Stimulated activated effector memory CD8-positive, alpha-beta T cell treated with anti-CD3 and anti-CD28 coated beads, Interleukin-12 subunit alpha, Interleukin-12 subunit beta, amount 100 ng/mL, for 72 hours (primary cell): Measurements from ENCODE around the gene SYT14.
"Not testable (repeated sequence)": the region's sequence is repeated elsewhere in the genome, so short reads cannot be mapped to it uniquely, and the experiment has no call there.

Source experiments
- ATAC-seq: fragments of 150-1000 bp; cut with Tn5 transposase; 2 replicates; pipeline ENCODE4 v1.10.0; 2021
- DNase-seq, 2 donors: peaks; one replicate each; pipeline ENCODE4 v3.0.0; 2021 to 2022; ENCODE audit warnings: low spot score in 2 of 2
- H3K27ac Mint-ChIP-seq: one replicate; pipeline ENCODE4 v1.8.0; 2022; ENCODE audit warnings: mild to moderate bottlenecking, mixed read lengths
- H3K36me3 Mint-ChIP-seq: one replicate; pipeline ENCODE4 v1.8.0; 2022; ENCODE audit warnings: mild to moderate bottlenecking, mixed read lengths
- H3K4me1 Mint-ChIP-seq: one replicate; pipeline ENCODE4 v1.8.0; 2022; ENCODE audit warnings: mixed read lengths
- H3K4me3 Mint-ChIP-seq: one replicate; pipeline ENCODE4 v1.8.0; 2022; ENCODE audit warnings: mild to moderate bottlenecking, mixed read lengths
- H3K9me3 Mint-ChIP-seq: one replicate; pipeline ENCODE4 v1.8.0; 2022; ENCODE audit warnings: mixed read lengths

SYT14 gene

DNA sequence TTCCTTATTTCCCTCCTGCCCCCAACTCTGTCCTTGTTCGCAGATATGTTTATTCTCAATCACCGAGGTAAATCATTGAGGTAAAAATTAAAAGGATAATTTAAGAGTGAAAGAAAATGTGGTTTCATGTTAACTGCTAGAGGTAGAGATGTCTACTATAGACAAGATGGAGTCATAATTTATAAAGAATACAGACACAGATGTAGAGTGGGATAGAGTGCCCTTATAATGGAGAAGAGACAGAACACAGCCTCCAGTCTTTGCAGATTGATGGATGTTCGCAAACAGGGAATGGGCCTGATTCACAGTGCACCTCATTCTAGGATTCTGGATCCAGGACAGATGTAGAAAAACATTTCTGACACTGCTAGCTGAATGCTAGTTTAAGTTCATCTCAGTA lies 155.4 kb downstream of the SYT14 start:
- DNase-seq = no peak
- H3K27ac Mint-ChIP-seq = no peak overlapping the region
- H3K4me1 Mint-ChIP-seq = no peaks in the 10 kb centered on the region
- no peak overlapping the region for H3K4me3 Mint-ChIP-seq
- no peaks in the 10 kb centered on the region for H3K36me3 Mint-ChIP-seq
- ATAC-seq = no peak
- peaks cover 3% of the 10 kb centered on the region for H3K9me3 Mint-ChIP-seq

DNA sequence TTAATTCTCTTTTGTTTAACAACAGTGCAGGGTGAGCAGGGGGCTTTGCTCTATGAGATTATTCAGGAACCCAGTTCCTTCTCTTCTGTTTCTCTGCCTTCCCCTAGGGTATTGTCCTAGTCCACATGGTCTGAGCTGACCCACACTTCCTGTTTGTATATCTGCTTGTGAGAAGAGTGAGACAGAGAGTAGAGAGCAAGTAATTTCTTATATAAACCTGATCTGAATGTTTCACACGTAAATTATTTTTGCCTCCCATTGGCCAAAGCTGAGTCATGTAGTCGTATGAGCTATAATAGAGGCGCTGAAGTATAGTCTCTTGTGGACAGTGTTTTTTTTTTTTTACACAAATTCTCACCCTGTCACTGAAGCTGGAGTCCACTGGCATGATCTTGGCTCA lies 160.3 kb downstream of the SYT14 start:
- no peak overlapping the region for H3K27ac Mint-ChIP-seq
- DNase-seq = no peak
- no peak overlapping the region for H3K4me3 Mint-ChIP-seq
- no peaks in the 10 kb centered on the region for H3K36me3 Mint-ChIP-seq
- no peak for ATAC-seq
- no peaks in the 10 kb centered on the region for H3K9me3 Mint-ChIP-seq
- H3K4me1 Mint-ChIP-seq = no peaks in the 10 kb centered on the region

DNA sequence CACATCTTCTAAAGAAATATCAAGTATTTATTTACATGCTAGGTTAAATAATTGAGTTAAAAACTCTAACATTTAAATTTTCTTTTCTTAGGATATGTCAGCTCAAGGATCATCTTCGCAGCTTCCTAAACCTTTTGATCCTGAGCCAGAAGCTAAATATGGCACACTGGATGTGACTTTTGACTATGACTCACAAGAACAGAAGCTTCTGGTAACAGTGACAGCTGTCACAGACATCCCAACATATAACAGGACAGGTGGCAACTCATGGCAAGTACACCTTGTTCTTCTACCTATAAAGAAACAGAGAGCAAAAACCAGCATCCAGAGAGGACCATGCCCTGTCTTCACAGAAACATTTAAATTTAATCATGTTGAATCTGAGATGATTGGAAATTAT lies 161.9 kb downstream of the SYT14 start:
- no peak for ATAC-seq
- Mint-ChIP-seq H3K4me1 (no peaks in the 10 kb centered on the region), H3K27ac (no peak overlapping the region), H3K36me3 (no peaks in the 10 kb centered on the region), H3K4me3 (no peak overlapping the region), H3K9me3 (no peaks in the 10 kb centered on the region)
- DNase-seq = no peak

DNA sequence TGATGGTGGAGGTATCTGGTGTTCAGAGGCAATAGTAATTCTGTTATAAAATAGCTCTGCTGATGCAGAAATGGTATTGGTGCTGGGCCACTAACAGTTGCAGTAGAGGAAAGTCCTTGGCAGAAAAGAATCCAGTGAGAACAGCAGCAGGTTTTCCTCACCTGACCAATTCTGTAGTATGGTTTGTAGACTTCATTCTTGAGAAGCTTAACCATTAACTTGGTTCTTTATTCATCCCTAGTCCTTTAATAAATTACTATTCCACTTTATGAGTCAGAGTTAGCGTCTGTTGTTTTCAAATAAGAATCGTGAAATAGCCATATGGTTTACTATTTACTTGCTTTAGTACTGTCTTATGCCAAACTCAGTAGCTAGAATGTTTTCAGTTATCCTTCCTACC lies 166.1 kb downstream of the SYT14 start:
- H3K36me3 Mint-ChIP-seq = no peaks in the 10 kb centered on the region
- no peak for DNase-seq
- no peak for ATAC-seq
- H3K4me3 Mint-ChIP-seq = no peak overlapping the region
- H3K27ac Mint-ChIP-seq = no peak overlapping the region
- H3K4me1 Mint-ChIP-seq = no peaks in the 10 kb centered on the region
- H3K9me3 Mint-ChIP-seq = peaks cover 5% of the 10 kb centered on the region

DNA sequence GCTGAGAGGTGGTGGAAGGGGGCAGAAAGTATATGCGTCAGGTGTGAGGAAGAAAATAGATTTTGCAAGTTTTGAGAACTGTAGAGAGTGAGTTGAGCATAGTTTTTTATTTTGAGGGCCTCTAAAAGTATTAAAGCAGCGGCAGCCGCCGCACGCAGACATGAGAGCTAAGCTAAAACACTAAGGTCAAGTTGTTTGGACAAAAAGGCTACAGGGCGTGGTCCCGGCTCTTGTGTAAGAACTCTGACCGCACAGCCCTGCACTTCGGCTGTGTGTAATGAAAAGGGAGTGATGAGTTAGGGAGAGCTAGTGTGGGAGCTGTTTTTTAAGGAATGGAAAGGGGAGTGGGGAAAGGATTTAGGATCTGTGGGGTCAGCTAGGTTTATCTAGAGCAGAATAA lies 174.9 kb downstream of the SYT14 start:
- not testable (repeated sequence) for H3K9me3 Mint-ChIP-seq, DNase-seq, H3K4me3 Mint-ChIP-seq, ATAC-seq, H3K27ac Mint-ChIP-seq, H3K4me1 Mint-ChIP-seq, H3K36me3 Mint-ChIP-seq

DNA sequence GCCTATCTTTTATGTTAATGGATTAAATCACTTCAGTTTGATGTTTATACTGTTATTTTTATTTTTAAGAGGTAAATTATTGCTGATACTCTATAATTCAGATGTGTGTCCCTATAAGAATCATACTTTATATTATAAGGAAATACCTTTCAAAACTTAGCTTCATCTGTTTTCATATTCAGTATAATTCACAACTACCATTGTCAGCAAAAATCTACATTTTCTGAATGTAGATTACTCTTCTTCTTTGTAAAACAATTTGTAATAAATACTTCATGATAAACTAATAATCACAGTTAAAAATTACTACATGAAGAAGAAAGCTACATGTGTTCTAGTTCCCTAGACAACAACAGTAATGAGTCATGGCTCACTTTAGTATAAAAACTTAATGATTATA lies 179.2 kb downstream of the SYT14 start:
- DNase-seq (no peak), ATAC-seq (no peak)
- Mint-ChIP-seq H3K4me3 (no peak overlapping the region), H3K9me3 (no peaks in the 10 kb centered on the region), H3K4me1 (no peaks in the 10 kb centered on the region), H3K27ac (no peak overlapping the region), H3K36me3 (no peaks in the 10 kb centered on the region)

DNA sequence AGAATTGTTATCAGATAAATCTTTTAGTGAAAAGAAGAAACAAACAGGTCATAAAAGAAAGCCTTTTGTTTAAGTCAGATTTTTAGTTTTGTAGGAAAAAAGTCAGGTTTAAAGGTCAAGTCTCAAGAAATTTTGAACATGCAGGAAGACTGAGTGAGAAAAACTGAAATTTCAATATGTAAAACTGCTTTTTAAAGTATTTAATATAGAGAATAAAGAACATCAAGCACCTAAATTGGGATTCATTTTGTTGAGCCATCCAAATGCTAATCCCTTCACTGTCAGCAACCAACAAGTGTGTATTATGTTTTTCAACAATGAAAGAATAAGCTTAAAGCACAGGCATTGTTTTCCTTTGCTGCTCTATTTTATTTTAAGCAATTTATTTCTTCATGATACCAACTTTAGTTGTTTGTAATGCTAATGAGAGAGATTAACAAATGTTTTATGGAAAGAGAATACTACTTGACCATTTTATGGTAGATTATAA lies 179.7 kb downstream of the SYT14 start:
- Mint-ChIP-seq H3K27ac (no peak overlapping the region), H3K36me3 (no peaks in the 10 kb centered on the region), H3K4me3 (no peak overlapping the region), H3K4me1 (no peaks in the 10 kb centered on the region), H3K9me3 (no peaks in the 10 kb centered on the region)
- no peak for DNase-seq
- ATAC-seq = no peak

DNA sequence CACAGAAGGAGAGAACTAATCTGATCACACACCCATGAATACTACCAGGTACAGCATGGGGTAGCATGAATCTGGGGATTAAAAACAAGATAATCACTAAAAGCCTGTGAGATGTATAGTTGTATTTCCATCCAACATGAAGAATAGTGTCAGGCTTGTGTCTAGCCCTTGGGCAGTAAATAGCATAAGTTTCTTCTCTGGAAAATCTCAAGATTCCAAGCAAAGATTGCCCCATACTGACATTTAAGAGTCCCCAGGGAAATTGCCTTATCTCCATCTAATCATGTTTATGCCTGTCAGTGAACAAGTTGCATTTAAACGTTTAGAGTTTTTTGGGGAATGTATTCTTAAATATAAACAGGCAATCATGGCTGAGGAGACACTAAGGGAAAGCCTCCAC lies 185.4 kb downstream of the SYT14 start:
- Mint-ChIP-seq H3K4me3 (no peak overlapping the region), H3K27ac (no peak overlapping the region), H3K4me1 (no peaks in the 10 kb centered on the region), H3K9me3 (no peaks in the 10 kb centered on the region), H3K36me3 (no peaks in the 10 kb centered on the region)
- no peak for ATAC-seq
- no peak for DNase-seq

DNA sequence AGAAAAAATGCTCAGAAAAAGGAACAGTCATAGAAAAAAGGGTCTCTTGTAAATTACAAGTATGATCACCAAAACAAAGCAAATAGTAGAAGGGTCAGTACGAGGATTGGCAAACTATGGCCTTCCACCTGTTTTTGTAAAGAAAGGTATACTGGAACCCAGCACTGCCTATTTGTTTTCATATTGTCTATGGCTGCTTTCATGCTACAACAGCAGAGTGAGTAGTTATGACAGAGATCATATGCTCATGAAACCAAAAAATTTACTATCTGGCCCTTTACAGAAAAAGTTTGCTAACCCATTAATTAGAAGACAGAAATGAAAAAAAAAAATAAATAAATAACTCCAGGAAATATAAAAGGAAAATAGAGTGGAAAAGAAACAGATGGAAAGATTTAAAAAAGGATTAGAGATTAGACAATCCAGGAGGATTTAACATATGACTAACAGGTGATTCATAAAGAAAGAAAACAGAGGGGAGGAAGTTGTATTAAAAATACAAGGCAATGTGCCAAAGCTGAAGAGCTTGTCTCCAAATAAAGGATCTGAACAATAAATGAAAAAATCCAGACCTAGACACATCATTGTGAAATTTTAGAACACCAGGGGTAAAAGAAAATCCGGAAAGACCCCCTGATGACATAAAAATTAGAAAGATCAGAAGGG lies 186.0 kb downstream of the SYT14 start:
- Mint-ChIP-seq H3K36me3 (no peaks in the 10 kb centered on the region), H3K9me3 (no peaks in the 10 kb centered on the region), H3K4me3 (no peak overlapping the region), H3K27ac (no peak overlapping the region), H3K4me1 (no peaks in the 10 kb centered on the region)
- DNase-seq (no peak), ATAC-seq (no peak)

DNA sequence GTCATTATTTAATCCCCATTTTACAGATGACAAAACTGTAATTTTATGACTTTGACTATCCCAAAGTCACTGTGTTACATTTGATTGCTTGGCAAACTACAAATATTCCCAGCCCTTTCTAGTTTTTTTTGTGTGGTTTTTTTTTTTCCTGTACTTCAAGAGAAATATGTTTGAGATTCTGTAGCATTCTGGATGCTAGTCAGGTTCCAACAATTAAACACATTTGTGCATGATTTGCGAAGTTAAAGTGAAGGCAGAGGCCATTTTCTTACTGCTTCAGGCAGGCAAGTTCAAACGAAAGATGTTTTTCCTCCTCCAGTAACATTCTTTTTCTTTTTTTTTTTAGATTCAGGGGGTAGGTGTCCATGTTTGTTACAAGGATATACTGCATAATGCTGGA lies 186.7 kb downstream of the SYT14 start:
- ATAC-seq (no peak), DNase-seq (no peak)

DNA sequence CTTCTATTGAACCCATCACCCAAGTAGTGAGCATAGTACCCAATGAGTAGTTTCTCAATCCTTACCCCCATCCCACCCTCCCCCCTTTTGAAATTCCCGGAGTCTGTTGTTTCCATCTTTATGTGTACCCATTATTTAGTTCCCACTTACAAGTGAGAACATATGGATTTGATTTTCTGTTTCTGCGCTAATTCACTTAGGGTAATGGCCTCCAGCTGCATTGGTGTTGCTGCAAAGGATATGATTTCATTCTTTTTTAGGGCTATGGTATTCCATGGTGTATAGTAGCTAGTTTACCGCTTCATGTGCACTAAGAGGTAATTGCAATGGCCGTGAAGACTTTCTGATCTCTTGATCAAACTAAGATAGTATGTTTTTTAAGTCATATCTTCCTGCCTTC lies 187.1 kb downstream of the SYT14 start:
- DNase-seq (no peak), ATAC-seq (no peak)
- no peaks in the 10 kb centered on the region for H3K9me3 Mint-ChIP-seq
- H3K36me3 Mint-ChIP-seq = no peaks in the 10 kb centered on the region
- H3K4me3 Mint-ChIP-seq = no peak overlapping the region
- no peak overlapping the region for H3K27ac Mint-ChIP-seq
- H3K4me1 Mint-ChIP-seq = no peaks in the 10 kb centered on the region

More for the DNA sequence above, 186.7 kb downstream of the SYT14 start:
- Mint-ChIP-seq H3K4me1 (no peaks in the 10 kb centered on the region), H3K27ac (no peak overlapping the region), H3K4me3 (no peak overlapping the region), H3K36me3 (no peaks in the 10 kb centered on the region), H3K9me3 (no peaks in the 10 kb centered on the region)

DNA sequence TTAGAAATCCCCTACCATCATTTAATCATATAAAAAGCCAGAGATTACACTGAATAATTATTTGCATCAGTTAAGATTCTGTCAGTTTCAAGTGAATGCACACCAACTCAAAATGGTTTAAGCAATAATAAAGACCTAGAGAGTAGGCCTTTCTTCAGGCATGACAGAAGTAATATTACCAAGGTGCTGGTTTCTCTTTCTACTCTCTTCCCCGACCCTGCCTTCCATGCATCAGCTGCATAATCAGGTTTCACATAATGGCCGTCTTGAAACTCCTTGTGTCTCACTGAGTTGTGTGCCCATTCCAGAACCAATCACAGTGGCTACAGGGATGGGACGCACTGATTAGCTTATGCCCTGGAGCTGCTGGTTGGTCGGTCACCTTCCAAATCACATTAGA lies 191.1 kb downstream of the SYT14 start:
- DNase-seq (no peak), ATAC-seq (no peak)
- H3K27ac Mint-ChIP-seq = no peak overlapping the region
- H3K9me3 Mint-ChIP-seq = no peaks in the 10 kb centered on the region
- H3K4me3 Mint-ChIP-seq = no peak overlapping the region
- no peaks in the 10 kb centered on the region for H3K4me1 Mint-ChIP-seq
- H3K36me3 Mint-ChIP-seq = no peaks in the 10 kb centered on the region

DNA sequence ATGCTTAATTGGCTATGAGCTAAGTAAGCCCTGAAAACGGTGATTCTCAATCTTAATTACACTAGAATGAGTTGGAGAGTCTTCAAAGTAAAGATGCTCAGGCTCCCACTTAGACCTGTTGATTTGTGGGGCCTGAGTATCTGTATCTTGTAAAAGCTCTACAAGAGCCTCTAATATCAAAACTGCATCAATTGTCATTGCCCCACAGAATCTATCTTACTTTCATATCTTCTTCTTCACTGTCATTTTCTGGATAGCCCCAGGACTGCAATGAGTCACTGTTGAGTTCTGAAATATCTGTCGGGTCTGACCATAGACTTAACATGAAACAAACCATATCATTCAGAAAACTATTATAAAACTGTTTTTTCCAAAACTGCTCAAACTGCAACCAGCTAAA lies 191.7 kb downstream of the SYT14 start:
- no peak overlapping the region for H3K4me3 Mint-ChIP-seq
- H3K9me3 Mint-ChIP-seq = no peaks in the 10 kb centered on the region
- no peak overlapping the region for H3K27ac Mint-ChIP-seq
- H3K4me1 Mint-ChIP-seq = no peaks in the 10 kb centered on the region
- DNase-seq (no peak), ATAC-seq (peak; percentile 90)
- H3K36me3 Mint-ChIP-seq = no peaks in the 10 kb centered on the region

DNA sequence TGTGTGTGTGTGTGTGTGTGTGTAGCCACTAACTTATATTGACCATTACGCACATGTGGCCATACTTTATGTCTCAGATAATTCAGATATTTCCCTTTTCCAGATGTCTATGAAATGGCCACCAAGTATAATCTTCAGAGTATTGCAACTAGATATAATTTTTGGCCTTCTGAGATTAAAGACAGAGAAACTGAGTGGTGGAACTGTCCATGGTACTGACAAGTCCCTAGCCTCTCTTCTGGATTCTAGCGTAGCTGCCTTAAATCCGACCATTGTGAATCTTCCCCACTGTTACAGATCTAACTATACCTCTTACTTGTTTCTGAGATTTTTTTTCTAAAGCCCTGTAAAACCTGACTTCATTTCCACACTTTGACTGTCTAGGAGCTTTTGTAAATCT lies 194.6 kb downstream of the SYT14 start:
- no peaks in the 10 kb centered on the region for H3K9me3 Mint-ChIP-seq
- no peaks in the 10 kb centered on the region for H3K4me1 Mint-ChIP-seq
- no peaks in the 10 kb centered on the region for H3K36me3 Mint-ChIP-seq
- ATAC-seq (no peak), DNase-seq (no peak)
- H3K27ac Mint-ChIP-seq = no peak overlapping the region
- H3K4me3 Mint-ChIP-seq = no peak overlapping the region

DNA sequence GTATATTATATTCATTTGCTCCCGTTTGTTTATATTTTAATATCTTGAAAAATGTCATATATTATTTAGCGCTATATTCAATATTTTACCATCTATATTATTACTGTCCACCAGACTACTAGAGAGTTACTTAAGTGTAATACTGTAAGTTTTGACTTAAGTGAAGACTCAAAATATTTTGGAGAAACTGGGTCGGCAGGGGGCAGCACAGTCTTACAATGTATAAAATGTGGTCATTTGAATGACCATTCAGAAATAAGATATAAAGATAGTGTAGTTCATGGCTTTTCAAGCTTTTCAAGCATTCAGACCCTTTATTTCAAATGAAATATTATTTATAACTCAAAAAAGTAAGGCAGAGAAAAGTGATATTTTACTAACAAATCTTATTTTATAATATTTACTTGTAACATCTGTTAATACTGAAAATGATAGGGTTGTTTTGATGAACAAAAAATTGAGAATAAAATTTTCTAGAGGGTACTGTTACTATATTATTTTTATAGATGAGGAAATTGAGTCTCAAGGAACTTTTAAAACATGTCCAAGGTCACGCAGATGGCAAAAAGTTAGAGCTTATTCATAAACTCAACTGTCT lies 205.5 kb downstream of the SYT14 start:
- ATAC-seq (no peak), DNase-seq (peak; percentile 11 to 75)
- Mint-ChIP-seq H3K4me3 (no peak overlapping the region), H3K4me1 (no peaks in the 10 kb centered on the region), H3K36me3 (no peaks in the 10 kb centered on the region), H3K27ac (no peak overlapping the region), H3K9me3 (no peaks in the 10 kb centered on the region)

DNA sequence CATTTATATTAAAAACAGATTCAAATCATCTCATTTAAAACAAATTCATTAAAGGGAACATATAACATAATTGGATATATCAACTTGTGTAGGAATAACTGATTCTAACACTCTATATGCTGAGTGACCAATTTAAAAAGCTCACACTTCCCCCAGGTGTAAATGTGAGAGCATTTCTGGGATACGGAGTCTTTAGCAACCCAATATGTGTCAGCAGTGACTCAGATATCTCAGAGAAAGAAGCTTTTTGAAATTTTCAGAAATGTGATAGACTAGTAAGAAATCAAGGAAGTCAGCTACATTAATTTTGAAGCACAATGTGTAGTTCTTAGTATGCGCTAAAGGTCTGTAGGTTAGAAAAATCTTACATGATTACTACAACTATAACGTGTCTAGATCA lies 206.7 kb downstream of the SYT14 start:
- H3K9me3 Mint-ChIP-seq = no peaks in the 10 kb centered on the region
- H3K4me1 Mint-ChIP-seq = no peaks in the 10 kb centered on the region
- no peak overlapping the region for H3K4me3 Mint-ChIP-seq
- no peak for DNase-seq
- ATAC-seq = no peak
- no peak overlapping the region for H3K27ac Mint-ChIP-seq
- H3K36me3 Mint-ChIP-seq = no peaks in the 10 kb centered on the region
